ENCODE measurements around the gene TMPRSS11A. TPM values are rescaled to one million over a fixed set of nuclear protein-coding genes. Genes with fewer than 3 reads are reported as not detected.

Gene TMPRSS11A, protein sequence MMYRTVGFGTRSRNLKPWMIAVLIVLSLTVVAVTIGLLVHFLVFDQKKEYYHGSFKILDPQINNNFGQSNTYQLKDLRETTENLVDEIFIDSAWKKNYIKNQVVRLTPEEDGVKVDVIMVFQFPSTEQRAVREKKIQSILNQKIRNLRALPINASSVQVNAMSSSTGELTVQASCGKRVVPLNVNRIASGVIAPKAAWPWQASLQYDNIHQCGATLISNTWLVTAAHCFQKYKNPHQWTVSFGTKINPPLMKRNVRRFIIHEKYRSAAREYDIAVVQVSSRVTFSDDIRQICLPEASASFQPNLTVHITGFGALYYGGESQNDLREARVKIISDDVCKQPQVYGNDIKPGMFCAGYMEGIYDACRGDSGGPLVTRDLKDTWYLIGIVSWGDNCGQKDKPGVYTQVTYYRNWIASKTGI
- total RNA-seq, result not detected in 2 replicates

DNA sequence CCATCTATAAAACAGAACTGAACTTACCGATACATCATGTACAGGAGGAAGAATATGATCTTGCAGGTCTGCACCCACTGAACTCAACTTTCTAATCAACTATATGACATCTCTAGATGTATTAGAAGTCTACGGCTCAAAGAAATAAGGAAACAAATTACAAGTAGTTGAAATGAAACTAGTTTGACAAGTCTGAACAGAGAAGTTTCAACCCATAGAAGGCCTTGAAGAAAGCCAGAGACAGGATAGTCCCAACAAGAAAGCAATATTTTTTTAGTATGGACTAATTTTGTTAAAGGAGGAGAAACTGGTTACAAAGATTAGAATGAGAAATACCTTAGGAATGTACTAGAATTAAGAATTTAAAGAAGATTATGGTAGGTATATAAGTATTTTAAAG is at the start of gene TMPRSS11A:
TSS of gene TMPRSS11A (minus strand) at position 138 of the 400 bp plus-strand sequence. CDS start at position 38, 100 bp downstream.

DNA sequence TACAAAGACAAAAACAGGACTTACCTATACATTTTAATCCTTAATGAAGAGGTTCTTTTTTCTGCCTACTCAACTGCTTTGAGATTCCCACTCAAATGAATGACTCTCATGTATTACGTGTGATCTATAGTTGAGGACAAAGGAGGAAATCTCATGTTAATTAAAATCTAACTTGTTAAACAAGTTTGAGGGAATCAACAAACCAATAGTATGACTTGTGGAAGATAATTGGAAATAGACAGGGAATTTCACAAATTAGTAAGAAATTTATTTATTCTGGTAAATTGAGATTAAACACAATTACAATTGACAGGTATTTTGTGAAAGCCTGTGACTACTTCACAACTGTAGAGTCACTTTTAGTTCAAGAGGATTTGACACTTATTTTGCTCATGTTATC is 79.4 kb downstream of the TMPRSS11A start, which contains the start of gene TMPRSS11D:
TSS of gene TMPRSS11D (minus strand) at position 101 of the 400 bp plus-strand sequence. CDS start at position 32, 69 bp downstream.

Small RNA genes within 50 kb of the gene (small RNA-seq; reads per million reads assigned to genes)
- gene RNU6-95P, result 0.70 reads per million, percentile 4 among the genes with 10 or more reads in this experiment

Other genes starting within 250 kb of the TMPRSS11A start
- not detected in 2 replicates for gene GNRHR, start 209.1 kb downstream of the TMPRSS11A start, total RNA-seq
- not detected in 2 replicates for gene TMPRSS11D, start 79.5 kb downstream of the TMPRSS11A start, total RNA-seq
- gene TMPRSS11F, start 166.4 kb upstream of the TMPRSS11A start, total RNA-seq, result not detected in 2 replicates